Amniotic epithelial cell (primary cell): ENCODE data around the gene ABHD12.
"Not testable (repeated sequence)": the region's sequence is repeated elsewhere in the genome, so short reads cannot be mapped to it uniquely, and the experiment has no call there.

Source experiments
- DNase-seq: peaks from one replicate; pipeline ENCODE4 v3.0.0-alpha.2; 2010; ENCODE audit warnings: low read depth

Gene ABHD12

DNA sequence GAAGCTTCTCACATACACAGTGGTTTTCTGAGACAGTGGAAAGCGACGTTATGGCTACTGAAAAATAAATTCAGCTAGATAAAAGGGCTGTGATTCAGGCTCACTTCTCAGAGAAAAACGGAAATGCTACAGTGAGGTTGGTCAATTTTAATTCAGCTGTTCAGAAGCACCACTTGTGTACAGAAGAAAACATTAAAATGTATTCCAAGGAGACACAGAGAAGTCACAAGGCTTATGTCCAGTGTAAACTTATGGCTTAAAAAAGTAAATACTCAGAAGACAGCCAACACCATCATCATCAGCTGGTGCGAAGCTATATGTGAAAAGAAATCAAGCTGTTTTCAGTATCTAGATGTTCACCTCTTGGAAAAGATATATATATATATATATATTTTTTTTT, 68.6 kb downstream of the ABHD12 start:
- DNase-seq: no peak

DNA sequence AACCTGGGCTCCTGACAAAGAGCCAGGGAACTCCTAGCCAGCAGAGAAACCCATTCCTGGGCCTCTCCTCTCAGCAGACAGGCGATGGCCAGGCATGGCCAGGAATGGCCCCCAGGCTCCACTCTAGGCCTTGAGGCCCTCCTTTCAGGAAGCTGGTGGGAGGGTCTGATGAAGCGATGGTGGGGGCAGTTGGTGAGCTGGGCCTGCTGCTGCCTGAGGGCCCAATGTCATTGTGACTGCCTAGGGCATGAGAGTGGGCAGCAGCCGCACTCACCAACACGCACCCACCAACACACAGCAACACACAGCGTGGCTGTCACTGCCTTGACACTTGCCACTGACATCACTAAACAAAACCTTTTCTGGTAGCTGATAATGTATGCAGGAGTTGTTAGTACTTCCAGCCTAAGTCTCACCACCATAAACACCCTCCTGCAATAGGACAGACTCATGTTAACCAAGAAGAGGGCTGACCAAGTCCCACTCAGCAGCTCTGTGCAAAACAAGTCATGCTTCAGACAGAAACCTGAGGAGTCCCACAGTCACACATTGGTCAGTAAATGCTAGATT, 69.3 kb downstream of the ABHD12 start:
- no peak for DNase-seq

DNA sequence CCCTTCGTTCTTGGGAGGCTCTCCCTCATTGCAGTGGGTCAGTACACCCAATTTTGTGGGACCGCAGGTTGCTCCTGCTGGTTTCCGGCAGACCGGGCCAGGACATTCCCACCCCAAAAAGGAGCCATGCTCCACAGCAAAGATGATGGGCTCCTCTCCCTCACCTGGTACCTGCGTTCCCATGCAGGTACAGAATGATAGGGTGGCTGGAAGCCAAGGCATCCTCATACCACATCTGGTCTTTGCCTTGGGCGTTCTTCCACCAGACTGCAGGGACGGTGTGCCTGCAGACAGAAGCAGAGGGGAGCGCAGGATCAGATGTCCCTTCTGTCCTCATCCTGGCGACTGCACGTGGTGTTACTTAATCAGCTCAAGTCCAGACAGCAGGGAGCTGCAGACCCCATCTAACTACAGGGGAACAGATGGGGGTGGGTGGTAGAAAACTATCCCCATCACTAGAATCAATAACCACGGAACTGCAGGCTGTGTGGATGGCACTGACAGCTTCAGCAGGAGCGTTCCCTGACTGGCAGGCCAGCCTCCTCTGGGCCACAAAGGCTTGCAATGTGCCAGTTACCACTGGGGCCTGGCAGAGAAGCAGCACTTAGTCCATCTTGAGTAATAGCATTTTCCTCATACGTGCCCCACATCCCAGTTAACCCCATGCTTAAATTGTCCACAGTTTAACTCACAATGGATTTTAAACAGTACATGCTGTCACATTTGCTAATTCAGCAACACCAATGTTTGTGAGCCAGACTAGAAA, 70.4 kb downstream of the ABHD12 start:
- DNase-seq: no peak

DNA sequence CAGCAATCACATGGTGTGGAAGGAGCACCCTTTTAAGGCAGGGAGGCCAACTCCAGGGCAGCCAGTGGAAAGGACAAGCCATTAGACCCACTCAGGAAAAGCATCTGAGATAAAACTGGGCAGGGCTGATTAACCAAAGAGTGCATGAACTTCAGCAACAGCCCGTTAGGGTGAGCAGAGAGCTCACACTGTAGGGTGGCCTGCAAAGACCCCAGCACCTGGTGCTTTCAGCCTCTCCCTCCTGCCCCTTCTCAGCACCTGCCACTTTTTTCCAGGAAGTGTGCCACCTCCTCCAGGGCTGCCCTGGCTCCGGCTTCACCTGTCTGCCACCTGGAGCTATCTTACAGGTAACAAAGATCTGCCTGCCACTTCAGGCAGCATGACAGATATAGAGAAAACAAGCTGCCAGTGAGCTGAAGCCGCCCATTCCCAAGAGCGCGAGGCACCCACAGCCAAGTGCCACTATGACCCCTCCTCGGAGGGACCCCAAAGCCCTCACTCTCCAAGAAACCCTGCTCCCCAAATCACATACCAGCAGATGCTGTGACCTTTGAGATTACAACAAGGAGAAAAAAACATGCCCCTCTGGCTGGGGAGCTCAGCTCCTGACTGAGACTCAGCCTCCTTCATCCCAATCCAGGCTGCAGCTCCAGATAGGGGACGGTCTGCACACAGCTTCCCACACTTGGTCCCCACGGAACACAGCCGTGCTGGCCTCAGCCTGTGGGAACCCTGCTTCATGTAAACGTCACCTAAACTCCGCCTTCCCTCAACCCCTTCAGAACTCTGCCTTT, 71.2 kb downstream of the ABHD12 start:
- no peak for DNase-seq

DNA sequence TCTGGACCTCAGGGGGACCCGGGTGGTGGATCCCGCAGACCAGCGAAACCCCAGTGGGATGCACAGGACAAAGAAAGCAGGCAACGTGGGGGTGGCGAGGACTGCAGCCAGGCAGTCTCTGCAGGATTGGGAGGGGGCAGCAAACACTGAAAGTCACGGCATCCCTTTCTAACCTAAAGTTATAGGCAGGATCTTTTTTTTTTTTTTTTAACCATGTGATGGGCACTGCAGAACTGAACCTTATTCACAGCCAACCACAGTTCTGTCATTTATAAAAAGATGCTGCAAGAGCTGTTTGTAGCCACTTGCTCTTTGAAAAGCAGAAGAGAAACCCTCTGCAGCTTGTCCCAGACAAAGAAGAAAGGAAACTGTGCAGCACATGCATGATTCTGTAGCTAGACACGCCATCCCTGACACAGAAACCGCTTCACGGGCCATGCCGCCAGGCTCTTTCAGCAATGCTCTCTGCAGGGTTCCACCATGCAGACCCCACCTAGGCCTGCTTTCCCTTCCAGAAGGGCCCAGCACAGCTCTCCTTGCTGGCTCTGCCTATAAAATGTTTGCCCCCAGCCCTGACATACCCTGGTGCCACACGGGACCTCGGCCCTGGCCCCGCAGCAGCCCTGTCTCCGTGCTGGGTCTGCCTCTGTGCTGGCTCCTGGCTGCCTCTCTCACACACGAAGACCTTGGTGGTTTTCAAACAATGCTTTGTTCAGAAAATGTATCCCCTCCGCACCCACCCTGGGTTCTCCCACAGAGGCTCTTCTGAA, 72.0 kb downstream of the ABHD12 start:
- no peak for DNase-seq

DNA sequence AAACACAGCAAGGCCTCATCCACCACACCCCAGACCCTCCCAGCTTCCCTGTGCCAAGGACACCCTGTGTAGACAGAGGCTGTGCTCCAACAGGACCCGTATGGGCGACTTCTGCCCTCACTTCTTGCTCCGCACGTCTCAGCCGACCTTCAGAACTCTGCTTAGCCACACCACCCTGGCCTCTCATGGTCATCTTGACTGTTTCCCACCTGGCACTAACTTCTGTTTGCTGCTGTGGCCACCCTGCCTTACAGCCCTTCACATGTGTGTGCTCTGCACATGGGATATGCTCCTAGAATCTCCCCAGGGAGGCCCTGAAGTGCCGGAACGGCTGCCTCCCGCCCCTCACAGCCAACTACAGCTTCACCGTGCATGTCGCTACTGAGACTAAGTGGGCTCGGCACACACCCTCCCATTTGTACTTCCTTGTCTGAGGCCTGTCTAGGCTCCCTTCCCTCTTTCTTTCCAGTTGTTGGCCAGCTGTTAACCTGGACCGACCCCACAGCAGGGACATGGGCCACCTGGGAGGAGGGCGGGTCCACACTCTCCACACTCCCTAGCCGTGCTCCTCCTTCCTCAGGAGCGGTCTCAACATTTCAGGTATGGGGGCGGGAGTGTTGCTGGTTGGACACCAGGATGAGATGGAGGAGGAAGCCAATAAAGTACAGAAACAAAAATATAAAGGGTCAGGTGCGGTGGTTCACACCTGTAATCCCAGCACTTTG, 73.1 kb downstream of the ABHD12 start:
- no peak for DNase-seq

DNA sequence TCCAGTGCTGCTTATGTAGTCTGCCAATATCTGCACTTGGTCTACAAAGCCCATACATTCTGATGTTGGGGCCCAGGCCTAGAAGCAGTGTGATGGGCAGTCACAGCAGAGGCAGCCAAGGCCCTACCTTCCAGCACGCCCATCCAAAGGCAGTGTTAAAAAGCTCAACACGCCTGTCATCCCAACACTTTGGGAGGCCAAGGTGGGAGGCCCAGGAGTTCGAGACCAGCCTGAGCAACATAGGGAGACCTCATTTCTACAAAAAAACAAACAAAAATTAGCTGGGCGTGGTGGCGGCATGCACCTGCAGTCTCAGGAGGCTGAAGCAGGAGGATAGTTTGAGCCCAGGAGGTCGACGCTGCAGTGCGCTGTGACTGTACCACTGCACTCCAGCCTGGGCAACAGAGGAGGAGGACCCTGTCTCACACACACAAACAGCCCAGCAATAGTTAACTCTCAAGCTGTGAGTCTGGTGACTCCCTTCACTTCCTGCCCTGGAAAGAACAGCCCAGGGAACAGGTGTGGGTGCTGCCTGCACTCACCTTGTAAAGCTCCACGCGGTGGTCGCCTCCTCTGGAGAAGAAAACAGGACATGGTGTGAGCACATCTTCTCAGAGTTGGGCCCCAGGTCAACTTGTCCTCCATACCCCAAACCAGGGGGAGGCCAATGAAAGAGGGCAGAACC, 74.0 kb downstream of the ABHD12 start:
- DNase-seq: no peak

DNA sequence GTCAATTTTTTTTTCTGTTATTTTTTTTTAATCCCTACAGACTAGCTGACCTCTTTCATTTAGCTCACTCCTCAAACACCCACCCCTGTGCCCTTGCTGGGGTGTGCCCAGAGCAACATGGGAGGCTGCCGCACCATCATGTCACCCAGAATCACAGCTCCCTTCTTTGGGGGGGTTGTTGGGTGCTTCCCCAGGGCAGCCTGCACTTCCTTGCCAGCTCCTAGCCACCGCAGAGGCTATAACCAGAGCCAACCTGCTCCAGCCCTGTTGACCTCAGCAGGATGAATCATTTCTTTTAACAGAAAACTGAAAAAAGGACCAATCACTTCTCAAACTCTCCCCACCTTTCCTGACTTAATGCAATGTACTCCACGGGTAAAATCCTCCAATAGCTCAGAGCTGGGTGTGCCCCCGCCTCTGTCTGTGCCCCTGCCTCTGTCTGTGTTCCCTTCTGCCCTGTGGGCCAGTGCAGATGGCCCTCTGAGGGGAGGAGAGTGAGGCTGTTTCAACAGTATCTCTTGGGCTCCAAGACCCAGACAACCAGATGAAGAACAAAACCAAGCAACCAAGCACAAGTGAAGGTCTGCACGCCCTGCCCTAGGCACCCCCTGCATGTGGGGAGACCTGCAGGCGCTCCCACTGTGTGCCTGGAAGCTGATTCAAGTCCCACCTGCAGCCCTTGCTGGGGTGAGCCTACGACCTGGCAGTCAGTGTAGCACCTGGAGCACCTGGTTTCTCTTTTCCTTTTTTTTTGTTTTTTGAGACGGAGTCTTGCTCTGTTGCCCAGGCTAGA, 75.0 kb downstream of the ABHD12 start:
- peak; percentile 42 for DNase-seq

DNA sequence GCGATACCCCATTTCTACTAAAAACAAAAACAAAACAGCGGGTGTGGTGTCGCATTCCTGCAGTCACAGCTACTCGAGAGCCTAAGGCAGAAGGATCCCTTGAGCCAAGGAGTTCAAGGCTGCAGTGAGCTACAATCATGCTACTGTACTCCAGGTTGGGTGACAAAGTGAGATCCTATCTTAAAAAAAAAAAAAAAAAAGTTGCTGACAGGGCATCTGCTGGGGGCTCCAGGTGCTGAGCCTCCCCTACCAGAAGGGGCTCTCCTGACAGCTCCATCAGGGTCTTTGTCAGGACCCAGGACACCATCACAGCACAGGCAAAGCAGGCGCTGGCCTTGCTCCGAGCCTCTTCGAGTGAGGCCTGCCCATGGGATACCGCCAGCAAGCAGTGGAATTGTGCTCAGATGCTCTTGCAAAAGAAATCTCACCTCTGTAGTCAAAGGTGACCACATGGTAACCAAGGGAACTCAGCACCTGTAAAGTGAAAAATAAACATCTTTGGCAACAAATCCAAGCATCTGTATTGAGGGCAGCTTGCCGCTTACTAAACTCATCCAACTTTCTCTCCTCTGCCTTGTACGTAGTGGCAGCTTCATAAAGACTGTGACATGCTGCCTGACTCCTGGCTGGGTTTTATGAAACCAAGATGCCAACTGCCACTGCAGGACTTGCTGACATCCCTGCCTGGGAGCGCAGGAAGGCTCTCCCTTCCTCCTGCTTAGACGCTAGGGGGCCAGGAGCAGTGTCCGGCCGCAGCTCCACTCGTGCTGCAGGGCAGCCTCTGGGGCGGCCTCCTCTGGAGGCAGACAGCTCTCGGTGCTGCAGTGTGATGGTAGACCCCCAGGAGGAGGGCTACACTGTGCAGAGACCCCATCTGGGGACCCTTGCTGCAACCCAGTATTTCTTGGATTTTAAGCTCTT, 75.9 kb downstream of the ABHD12 start:
- no peak for DNase-seq

DNA sequence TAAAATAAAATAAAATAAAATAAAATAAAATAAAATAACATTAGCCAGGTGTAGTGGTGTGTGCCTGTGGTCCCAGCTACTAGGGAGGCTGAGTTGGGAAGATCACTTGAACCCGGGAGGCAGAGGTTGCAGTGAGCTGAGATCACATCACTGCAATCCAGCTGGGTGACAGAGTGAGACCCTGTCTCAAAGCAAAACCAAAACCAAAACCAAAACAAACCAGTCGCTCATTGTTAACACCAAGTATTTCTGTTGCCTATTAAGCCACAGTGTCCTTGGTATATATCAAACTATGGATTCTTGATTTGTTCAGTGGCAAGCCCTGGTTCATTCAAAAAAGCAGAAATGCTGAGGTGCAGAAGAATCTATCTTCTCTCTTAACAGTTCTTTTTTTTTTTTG, 77.0 kb downstream of the ABHD12 start:
- no peak for DNase-seq

DNA sequence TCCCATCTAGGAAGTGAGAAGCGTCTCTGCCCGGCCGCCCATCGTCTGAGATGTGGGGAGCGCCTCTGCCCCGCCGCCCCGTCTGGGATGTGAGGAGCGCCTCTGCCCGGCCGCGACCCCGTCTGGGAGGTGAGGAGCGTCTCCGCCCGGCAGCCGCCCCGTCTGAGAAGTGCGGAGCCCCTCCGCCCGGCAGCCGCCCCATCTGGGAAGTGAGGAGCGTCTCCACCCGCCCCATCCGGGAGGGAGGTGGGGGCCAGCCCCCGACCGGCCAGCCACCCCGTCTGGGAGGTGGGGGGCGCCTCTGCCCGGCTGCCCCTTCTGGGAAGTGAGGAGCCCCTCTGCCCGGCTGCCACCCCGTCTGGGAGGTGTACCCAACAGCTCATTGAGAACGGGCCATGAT, 77.9 kb downstream of the ABHD12 start:
- not testable (repeated sequence) for DNase-seq

DNA sequence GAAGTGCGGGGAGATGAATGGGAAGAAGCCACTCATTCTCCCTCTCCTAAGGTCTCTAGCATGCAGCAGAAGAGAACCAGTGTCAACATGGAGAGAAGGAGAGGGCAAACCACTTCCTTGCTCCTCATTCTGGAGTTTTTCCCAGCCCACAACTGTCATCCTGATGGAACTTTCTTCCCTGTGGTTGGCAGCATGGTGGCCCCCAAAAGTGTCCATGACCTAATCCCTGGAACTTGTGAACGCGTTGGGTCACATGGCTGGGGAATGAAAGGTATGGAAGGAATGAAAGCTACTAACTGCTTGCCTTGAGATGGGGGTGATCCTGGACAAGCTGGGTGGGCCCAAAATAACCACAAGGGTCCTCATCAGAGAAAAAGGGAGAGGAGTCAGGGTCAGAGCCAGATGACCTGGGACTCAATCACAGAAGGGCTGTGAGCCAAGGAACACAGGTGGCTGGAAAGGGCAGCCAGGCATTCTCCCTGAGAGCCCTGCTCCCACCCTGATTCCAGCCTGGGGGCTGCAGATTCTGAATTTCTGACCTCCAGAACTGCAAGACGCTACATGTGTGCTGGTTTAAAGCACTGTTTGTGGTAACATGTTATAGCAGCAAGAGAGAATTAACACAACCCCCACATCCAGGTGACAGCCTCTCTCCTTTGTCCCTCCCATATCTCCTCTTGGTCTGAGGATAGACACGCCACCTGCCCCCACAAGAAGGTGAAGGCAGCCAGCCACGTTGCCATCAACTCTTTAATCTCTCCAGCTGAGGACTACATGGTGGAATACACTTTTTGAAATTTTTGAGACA, 79.5 kb downstream of the ABHD12 start:
- peak; percentile 66 for DNase-seq

DNA sequence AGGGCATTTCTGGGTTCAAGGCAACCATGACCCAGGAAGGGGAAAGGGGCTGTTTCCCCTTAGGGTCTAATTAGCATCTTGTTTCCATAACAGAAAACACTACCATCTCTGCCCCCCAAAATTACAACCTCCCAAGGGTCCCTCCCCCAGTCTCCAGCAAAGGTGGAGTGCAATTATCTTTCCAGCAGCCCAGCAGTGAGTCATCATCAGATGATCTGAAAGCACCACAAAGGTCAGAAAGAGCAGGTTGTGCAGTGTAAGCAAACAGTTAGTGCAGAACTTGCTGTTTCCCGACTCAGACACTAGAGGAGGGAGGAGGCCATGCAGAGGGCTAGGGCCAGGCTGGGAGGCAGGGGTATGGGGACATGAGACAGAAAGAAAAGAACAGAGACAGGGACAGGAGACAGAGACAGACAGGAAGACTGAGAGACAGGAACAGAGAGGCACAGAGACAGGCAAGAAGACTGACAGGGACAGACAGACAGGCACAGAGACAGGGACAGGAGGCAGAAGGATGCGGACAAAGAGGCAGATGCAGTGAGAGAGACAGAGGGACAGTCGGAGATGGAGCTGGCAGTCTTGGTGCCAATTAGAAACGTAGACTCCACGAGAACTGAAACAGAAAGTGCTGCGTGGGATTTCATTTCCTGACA, 80.2 kb downstream of the ABHD12 start:
- DNase-seq: peak; percentile 95

DNA sequence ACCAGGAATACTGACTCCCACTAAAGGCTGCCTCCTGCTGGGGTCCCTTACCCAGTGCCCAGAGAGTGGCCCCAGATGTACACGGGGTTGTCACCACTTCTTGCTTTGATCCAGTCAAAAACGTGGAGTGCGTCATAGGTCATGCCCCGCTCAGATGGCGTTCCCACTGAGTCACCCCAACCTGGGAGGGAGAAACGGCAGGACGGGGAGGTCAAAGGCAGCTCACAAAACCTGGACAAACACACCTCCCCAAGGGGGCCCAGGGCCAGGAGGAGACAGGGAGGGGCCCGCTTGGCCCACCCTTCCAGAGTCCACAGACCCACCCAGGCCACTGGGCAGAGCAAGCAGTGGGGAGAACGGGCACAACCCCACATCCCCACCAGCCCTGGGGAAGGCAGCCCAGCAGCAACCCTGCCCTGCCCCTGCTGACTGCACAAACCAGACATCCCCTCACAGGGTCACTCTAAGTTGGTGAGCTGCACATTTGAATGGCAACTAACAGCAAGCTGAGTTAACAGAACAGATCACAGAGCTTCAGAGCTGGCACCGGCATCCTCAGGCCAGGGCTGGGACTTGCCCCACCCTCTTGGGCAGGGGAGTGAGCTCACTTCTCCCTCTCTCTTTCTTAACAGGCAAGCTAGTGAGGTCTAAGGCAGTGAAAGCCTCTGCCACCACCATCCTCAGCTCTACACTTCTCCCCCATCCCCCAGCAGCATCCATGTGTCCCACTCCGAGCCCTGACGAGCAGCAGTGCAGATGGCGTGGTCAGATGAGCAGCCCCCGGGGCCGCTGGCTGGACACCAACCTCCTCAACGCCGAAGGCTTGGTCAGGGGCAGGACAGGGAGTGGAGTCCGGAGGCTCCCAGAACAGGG, 81.0 kb downstream of the ABHD12 start:
- peak; percentile 88 for DNase-seq

DNA sequence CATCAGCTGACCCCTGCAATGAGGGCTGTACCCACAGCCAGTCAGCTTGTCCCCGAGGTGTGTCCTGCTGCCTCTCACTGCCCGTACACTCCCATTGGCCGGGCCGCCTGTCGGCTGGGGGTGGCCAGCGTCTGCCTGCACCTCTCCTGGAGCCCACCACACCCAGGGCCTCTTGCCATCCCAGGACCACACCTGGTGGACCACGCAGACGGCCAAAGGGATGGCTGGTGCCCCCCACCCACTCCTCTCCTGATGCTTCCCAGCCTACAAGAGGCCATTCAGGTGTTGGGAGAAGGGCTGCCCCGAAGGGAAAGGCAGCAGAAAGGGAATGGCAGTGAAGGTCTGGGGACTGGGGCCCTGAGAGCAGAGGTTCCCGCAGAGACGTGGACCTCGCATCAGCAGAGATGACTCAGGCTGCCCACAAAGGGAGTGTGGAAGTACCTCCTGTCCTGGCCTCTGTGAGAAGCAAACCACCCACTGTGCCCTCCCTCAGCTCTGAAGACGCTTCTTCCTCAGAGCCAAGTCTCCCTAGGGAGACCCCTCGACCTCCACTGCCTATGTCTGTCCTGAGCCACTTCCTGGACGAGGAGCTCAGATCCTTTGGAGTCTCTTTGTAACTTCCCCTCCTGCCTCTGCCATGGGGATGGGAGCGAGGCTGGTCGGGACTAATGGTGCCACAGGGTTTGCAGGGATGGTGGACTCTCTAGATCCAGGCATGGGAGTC, 81.8 kb downstream of the ABHD12 start:
- DNase-seq: peak; percentile 86

DNA sequence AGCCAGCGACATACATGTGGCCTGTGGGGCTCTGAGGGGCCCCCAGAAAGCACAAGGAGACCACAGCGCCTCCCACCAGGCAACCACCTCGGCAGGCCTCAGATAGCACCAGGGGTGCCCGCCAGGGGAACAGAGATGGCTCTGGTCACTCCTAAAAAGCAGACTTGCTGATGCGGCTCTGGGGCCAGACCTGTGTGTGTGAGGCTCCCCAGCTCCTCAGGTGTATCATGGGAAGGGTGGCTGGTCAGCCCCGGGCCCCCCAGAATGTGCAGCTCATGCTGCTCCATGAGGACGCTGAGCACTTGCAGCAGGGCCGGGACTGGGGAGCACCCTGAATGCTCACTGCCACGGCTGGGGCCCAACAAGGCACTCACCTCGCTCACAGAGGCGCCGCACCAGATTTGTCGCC, 82.5 kb downstream of the ABHD12 start:
- DNase-seq: no peak
